Activated CD8-positive, alpha-beta T cell treated with anti-CD3 and anti-CD28 coated beads for 36 hours (primary cell): Measurements from ENCODE around the gene LIMK1. TPM values are rescaled to one million over a fixed set of nuclear protein-coding genes. Genes with fewer than 3 reads are reported as not detected.

Experiments
- ATAC-seq: fragments of 200-7000 bp; cut with Tn5 transposase; one replicate; pipeline ENCODE4 v1.10.0; 2021; ENCODE audit warnings: mild to moderate bottlenecking, moderate library complexity
- CTCF ChIA-PET: fragments of 350-600 bp; sonication (Branson Sonifier 250); formaldehyde crosslinking; loops from one replicate; lab custom pipeline; 2021; ENCODE audit warnings: antibody characterized with exemption; lab: Charles Lee
- POLR2A ChIA-PET: fragments of 350-600 bp; sonication (Branson Sonifier 250); formaldehyde crosslinking; loops from one replicate; lab custom pipeline; 2021; ENCODE audit warnings: antibody characterized with exemption; lab: Charles Lee
- DNase-seq: peaks from one replicate; pipeline ENCODE4 v3.0.0-alpha.2; 2020
- H3K27ac Mint-ChIP-seq: one replicate; pipeline ENCODE4 v1.8.0; 2021; ENCODE audit warnings: mild to moderate bottlenecking, mixed read lengths
- H3K27me3 Mint-ChIP-seq: one replicate; pipeline ENCODE4 v1.8.0; 2021; ENCODE audit warnings: mixed read lengths
- H3K36me3 Mint-ChIP-seq: one replicate; pipeline ENCODE4 v1.8.0; 2021; ENCODE audit warnings: low read depth, mixed read lengths
- H3K4me1 Mint-ChIP-seq: one replicate; pipeline ENCODE4 v1.8.0; 2021; ENCODE audit warnings: low read depth, mixed read lengths
- H3K4me3 Mint-ChIP-seq: one replicate; pipeline ENCODE4 v1.8.0; 2021; ENCODE audit warnings: mild to moderate bottlenecking, moderate library complexity, mixed read lengths
- H3K9me3 Mint-ChIP-seq: one replicate; pipeline ENCODE4 v1.8.0; 2021; ENCODE audit warnings: mixed read lengths
- CTCF ChIP-seq: fragments of 200-600 bp; IDR thresholded peaks from one replicate; pipeline ENCODE4 v1.8.0; 2022; ENCODE audit warnings: antibody characterized with exemption, mild to moderate bottlenecking
- intact Hi-C: fragments of 100-400 bp; cut with micrococcal nuclease; formaldehyde crosslinking; loops from one replicate; pipeline ENCODE4 v1.10.0; 2022
- total RNA-seq, 2 experiments: library from RNA; stranded (reverse); gene quantifications; one replicate each; pipeline ENCODE4 v1.2.3, GENCODE V29; 2021

The LIMK1 gene
- total RNA-seq, 2 experiments from 2014 or later, result 17.8 to 20.8 TPM

DNA sequence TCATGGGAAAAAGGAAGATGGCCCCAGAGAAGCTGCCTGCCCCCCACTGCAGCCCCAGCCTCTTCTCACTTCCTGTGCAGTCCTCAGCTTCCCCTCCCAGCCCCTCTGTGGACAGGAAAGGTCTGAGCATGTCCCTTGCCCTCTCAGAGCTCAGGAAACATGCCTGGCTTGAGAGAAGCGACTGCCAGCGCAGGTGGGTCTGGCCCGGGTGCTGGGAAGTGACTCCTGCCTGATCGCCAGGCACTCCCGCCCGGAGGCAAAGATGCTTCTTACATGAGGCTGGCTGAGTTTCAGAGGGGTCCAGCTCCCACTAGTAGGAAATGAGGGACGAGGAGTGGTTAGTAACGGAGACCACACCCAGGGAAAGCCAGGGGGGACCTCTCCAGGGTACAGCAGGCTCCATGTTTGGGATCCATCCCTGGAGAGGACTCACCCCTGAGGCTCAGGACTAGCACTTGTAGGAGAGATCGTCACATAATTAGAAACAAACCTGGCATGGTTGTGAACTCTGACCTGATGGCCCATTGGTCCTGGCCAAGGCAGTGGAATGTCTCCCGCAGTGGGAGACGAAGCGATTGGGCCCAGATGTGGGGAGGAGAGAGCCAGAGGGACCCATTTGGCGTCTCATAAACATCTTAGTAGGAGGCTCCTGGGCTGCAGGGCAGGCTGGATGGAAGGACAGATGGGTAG lies 43.4 kb upstream of the LIMK1 start:
- Mint-ChIP-seq H3K36me3 (no peaks in the 10 kb centered on the region), H3K9me3 (no peaks in the 10 kb centered on the region), H3K27me3 (no peaks in the 10 kb centered on the region), H3K4me3 (no peak overlapping the region), H3K27ac (no peak overlapping the region), H3K4me1 (no peaks in the 10 kb centered on the region)
- no peak for TF ChIP-seq CTCF
- intact Hi-C loops, result no loop called here
- ChIA-PET CTCF (interaction anchor here (7.3 kb wide), 1 partner anchor 14 kb away, joined by 38 read pairs; the partner anchor contains the start of gene ELN), POLR2A (no interaction called here)
- ATAC-seq (no peak), DNase-seq (no peak)

DNA sequence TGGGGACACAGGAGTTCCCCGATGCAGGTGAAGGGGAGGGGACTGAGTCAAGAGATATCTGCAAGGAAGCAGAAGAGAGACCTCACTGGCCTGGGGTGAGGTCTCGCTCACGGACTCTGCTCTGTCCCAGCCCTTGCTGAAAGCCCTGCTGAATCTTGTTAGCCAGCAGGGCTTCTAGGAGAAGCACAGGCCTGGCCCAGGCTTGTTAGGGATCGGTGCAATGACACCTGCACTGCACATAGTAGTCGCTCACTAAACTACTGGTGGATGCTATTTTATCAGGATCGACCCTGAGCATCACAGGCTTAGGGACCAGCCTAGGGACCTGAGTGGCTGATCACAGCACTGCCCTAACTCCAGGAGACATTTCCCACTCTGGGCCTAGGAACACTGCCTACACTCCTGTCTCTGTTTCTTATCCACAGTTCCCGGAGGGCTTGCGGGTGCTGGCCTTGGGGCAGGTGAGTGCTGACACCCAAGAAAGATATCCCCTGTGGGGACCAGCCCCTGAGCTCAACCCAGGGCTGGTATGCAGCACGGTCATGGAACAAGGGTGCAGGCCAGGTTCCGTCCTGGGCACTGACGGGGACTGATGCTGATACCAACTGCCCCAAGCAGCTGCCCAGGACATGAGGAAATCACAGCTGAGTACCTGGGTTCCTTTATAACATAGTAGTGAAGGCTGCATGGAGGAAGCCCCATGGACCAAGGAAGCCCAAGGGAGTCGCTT lies 42.6 kb upstream of the LIMK1 start:
- Mint-ChIP-seq H3K36me3 (no peaks in the 10 kb centered on the region), H3K4me1 (no peaks in the 10 kb centered on the region), H3K9me3 (no peaks in the 10 kb centered on the region), H3K4me3 (no peak overlapping the region), H3K27me3 (no peaks in the 10 kb centered on the region), H3K27ac (no peak overlapping the region)
- POLR2A ChIA-PET, result no interaction called here
- TF ChIP-seq CTCF, result no peak
- CTCF ChIA-PET, result interaction anchor here (1.4 kb wide), 1 partner anchor 14 kb away, joined by 4 read pairs; no protein-coding TSS in a partner anchor
- intact Hi-C loops, result no loop called here
- DNase-seq, result no peak
- no peak for ATAC-seq

GRCh38 chr7:74042746-74043522 lies 40.7 kb upstream of the LIMK1 start:
- H3K9me3 Mint-ChIP-seq, result no peaks in the 10 kb centered on the region
- no peak overlapping the region for H3K4me3 Mint-ChIP-seq

GRCh38 chr7:74043523-74043951 lies 40.1 kb upstream of the LIMK1 start:
- H3K9me3 Mint-ChIP-seq, result no peaks in the 10 kb centered on the region
- ATAC-seq (no peak), DNase-seq (no peak)
- no peak overlapping the region for H3K27ac Mint-ChIP-seq
- H3K36me3 Mint-ChIP-seq, result no peaks in the 10 kb centered on the region
- ChIA-PET CTCF (interaction anchor here (4.8 kb wide), 1 partner anchor 17 kb away, joined by 20 read pairs; no protein-coding TSS in a partner anchor), POLR2A (interaction anchor here (0.7 kb wide), 1 partner anchor 22 kb away, joined by 3 read pairs; no protein-coding TSS in a partner anchor)
- no peaks in the 10 kb centered on the region for H3K27me3 Mint-ChIP-seq
- no peaks in the 10 kb centered on the region for H3K4me1 Mint-ChIP-seq
- no peak overlapping the region for H3K4me3 Mint-ChIP-seq
- intact Hi-C loops, result no loop called here
- TF ChIP-seq CTCF, result no peak

More at GRCh38 chr7:74042746-74043522, 40.7 kb upstream of the LIMK1 start:
- TF ChIP-seq CTCF, result no peak
- Mint-ChIP-seq H3K36me3 (no peaks in the 10 kb centered on the region), H3K27ac (no peak overlapping the region), H3K4me1 (no peaks in the 10 kb centered on the region), H3K27me3 (no peaks in the 10 kb centered on the region)
- intact Hi-C loops, result no loop called here
- POLR2A ChIA-PET, result no interaction called here
- CTCF ChIA-PET, result no interaction called here
- DNase-seq, result no peak
- no peak for ATAC-seq
